Measurements from ENCODE around the gene IGFBP4. TPM values are rescaled to one million over a fixed set of nuclear protein-coding genes. Genes with fewer than 3 reads are reported as not detected.

The IGFBP4 gene
- total and polyA plus RNA-seq, 2 of the 13 experiments (the other 11 are each of a cell fraction or from before 2014, with no cell fraction given) = 4.1 to 49.0 TPM

GRCh38 chr17:40417609-40418427, 25.4 kb upstream of the IGFBP4 start, which contains the start of gene TOP2A (continued):
- TF ChIP-seq CREB3 (CRISPR knock-in tag; IDR thresholded peaks at IDR 0.05) (0 out of 2 replicates have a peak, but pooled peaks have one; percentile 50), ZBTB34 (CRISPR knock-in tag; IDR thresholded peaks at IDR 0.05) (peak; percentile 92), ETS1 (CRISPR knock-in tag; IDR thresholded peaks at IDR 0.05) (0 out of 2 replicates have a peak, but pooled peaks have one; percentile 56), HES4 (CRISPR knock-in tag; IDR thresholded peaks at IDR 0.05; ENCODE audit: borderline replicate concordance) (no peak), SKIL (CRISPR knock-in tag; IDR thresholded peaks at IDR 0.05; ENCODE audit: borderline replicate concordance) (0 out of 2 replicates have a peak, but pooled peaks have one; percentile 40), ZNF879 (CRISPR knock-in tag; IDR thresholded peaks at IDR 0.05) (peak; percentile 58; the same call in 1 of the 2 replicates), THYN1 (CRISPR knock-in tag; IDR thresholded peaks at IDR 0.05; ENCODE audit: borderline replicate concordance, low read depth) (peak; percentile 99), ZNF7 (CRISPR knock-in tag; IDR thresholded peaks at IDR 0.05) (no peak), HMGXB3 (CRISPR knock-in tag; IDR thresholded peaks at IDR 0.05; ENCODE audit: borderline replicate concordance) (peak; percentile 98), ZKSCAN5 (CRISPR knock-in tag; IDR thresholded peaks at IDR 0.05) (no peak), HNF1A (IDR thresholded peaks at IDR 0.05; ENCODE audit: low read depth) (peak; percentile 16; the same call in 1 of the 2 replicates), HNF1A (CRISPR knock-in tag; IDR thresholded peaks at IDR 0.05; ENCODE audit: borderline replicate concordance) (no peak; the same call in 1 of the 2 replicates)

All from HepG2 (cell line).